GM12875 (cell line): Measurements from ENCODE around the gene STRIP1.
"Not testable (repeated sequence)": the region's sequence is repeated elsewhere in the genome, so short reads cannot be mapped to it uniquely, and the experiment has no call there.

Experiments
- H3K4me3 ChIP-seq: one replicate; pipeline ENCODE4 v1.5.1; 2011; ENCODE audit warnings: low read depth, low read length, control low read depth
- TF ChIP-seq, protein P1 (sequence below): IDR thresholded peaks from 2 replicates; pipeline ENCODE4 v1.5.1; 2011; ENCODE audit warnings: low read depth, mild to moderate bottlenecking, control low read depth, inconsistent platforms, low read length, moderate library complexity, borderline replicate concordance; ENCODE audit not compliant: insufficient read depth

Gene STRIP1

DNA sequence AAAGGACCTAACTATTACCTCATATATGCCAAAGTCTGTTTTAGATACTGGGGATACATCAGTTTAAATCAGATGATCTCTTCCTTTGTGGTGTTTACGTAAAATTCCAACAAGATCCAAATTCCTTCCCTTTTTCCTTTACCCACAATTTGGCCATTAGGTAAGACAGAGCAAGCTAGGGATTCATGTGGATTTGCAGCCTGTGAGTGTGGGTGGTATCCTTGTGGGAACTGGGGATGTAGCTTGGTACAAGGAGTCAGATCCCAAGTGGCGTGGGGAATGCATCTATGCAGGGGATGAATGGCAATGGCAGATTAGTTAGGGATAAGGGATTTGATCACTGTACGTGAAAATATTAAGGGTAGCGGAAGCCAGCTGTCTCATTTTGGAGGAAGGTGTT lies 9.8 kb upstream of the STRIP1 start:
- H3K4me3 ChIP-seq: no peak overlapping the region
- TF ChIP-seq, protein P1, sequence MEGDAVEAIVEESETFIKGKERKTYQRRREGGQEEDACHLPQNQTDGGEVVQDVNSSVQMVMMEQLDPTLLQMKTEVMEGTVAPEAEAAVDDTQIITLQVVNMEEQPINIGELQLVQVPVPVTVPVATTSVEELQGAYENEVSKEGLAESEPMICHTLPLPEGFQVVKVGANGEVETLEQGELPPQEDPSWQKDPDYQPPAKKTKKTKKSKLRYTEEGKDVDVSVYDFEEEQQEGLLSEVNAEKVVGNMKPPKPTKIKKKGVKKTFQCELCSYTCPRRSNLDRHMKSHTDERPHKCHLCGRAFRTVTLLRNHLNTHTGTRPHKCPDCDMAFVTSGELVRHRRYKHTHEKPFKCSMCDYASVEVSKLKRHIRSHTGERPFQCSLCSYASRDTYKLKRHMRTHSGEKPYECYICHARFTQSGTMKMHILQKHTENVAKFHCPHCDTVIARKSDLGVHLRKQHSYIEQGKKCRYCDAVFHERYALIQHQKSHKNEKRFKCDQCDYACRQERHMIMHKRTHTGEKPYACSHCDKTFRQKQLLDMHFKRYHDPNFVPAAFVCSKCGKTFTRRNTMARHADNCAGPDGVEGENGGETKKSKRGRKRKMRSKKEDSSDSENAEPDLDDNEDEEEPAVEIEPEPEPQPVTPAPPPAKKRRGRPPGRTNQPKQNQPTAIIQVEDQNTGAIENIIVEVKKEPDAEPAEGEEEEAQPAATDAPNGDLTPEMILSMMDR: no peak

DNA sequence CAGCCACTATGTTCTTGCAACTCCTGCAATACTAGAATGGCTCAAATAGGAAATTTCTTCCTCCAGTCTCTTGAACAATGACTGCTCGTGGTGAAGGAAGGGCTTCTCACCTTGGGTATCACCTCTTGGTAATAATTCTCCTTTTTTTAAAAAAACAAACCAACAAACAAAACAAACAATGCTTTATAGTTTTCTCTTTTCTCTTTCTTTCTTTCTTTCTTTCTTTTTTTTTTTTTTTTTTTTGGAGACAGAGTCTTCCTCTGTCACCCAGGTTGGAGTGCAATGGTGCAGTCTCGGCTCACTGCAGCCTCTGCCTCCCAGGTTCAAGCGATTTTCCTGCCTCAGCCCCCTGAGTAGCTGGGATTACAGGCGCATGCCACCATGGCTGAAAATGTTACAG lies 3.7 kb upstream of the STRIP1 start:
- not testable (repeated sequence) for H3K4me3 ChIP-seq

DNA sequence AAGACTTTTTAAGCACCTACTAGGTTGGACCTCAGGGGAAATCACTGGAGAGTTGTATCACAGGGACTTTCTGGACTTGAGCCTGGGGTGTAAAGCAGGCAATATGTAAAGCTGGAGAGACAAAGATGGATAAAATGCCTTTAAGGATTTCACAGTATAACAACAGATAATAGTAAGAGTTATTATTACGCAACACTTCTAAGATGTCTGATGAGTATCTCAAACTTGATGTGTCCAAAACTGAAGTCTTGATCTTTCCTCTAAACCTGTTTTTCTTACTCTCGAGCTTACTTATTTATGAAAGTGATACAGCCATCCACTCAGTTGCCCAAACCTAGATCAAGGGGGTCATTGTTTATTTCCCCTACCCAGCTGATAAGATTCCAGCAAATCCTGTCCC lies 2.1 kb upstream of the STRIP1 start:
- TF ChIP-seq, protein P1: no peak
- H3K4me3 ChIP-seq: no peak overlapping the region

DNA sequence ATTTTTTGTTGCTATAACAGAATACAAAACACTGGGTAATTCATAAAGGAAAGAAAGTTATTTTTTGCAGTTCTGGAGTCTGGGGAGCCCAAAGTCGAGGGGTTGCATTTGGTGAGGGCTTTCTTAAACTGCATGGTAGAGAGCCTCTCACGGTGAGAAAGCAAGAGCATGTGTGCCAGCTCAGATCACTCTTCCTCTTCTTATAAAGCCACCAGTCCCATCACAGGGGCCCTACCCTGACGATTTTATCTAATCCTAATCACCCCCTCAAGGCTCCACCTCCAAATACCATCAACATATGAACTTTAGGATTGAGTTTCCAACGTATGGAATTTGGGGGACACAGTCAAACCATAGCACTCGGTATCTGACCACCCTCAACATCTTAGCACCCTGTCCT lies 1.0 kb upstream of the STRIP1 start:
- TF ChIP-seq, protein P1: no peak
- H3K4me3 ChIP-seq: no peak overlapping the region

- no peak overlapping the region for H3K4me3 ChIP-seq
Measured at GRCh38 chr1:110034040-110034450, 379 bp upstream of the STRIP1 start.

DNA sequence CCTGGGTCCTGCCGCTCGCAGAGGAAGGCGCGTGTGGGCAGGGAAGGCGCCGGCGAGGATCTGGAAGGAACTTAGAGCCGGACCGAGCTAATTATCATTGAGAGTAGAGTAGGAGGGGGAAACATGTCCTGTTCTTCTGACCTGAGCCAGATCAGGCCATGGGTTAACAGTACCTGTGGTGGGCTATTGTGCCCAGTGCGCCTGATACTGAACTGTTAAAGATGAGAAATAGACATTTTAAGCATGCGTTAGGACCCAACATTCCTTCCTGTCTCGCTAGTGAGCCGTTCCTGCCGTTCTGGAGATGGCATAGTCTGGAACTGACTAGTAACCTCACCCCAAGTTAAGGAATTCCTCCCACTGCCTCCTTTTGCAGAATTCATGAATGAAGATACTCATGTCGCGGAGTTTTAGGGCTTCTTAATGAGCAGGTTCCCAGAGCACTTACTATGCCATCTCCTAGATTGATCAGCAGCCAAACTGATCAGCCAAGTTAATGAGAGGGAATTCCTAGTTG lies 870 bp downstream of the STRIP1 start:
- peak overlapping the region; percentile 96 for H3K4me3 ChIP-seq
- TF ChIP-seq, protein P1: no peak

More at GRCh38 chr1:110034040-110034450, 379 bp upstream of the STRIP1 start:
- TF ChIP-seq, protein P1: no peak

GRCh38 chr1:110038271-110038670 lies 3.8 kb downstream of the STRIP1 start:
- TF ChIP-seq, protein P1: no peak
- no peak overlapping the region for H3K4me3 ChIP-seq

- TF ChIP-seq, protein P1: no peak
- H3K4me3 ChIP-seq: no peak overlapping the region
Measured at GRCh38 chr1:110039641-110040040, 5.2 kb downstream of the STRIP1 start.
